Bone marrow (tissue), 2 donors: ENCODE data around the gene METAP1D.
A peak's percentile ranks its signal among the peaks of the same experiment; 100 is the strongest.
"Not testable (repeated sequence)": the region's sequence is repeated elsewhere in the genome, so short reads cannot be mapped to it uniquely, and the experiment has no call there.

Experiments used
- DNase-seq, 2 donors: peaks; one replicate each; lab custom pipeline; 2025; lab: John Stamatoyannopoulos, UW

Gene METAP1D

DNA sequence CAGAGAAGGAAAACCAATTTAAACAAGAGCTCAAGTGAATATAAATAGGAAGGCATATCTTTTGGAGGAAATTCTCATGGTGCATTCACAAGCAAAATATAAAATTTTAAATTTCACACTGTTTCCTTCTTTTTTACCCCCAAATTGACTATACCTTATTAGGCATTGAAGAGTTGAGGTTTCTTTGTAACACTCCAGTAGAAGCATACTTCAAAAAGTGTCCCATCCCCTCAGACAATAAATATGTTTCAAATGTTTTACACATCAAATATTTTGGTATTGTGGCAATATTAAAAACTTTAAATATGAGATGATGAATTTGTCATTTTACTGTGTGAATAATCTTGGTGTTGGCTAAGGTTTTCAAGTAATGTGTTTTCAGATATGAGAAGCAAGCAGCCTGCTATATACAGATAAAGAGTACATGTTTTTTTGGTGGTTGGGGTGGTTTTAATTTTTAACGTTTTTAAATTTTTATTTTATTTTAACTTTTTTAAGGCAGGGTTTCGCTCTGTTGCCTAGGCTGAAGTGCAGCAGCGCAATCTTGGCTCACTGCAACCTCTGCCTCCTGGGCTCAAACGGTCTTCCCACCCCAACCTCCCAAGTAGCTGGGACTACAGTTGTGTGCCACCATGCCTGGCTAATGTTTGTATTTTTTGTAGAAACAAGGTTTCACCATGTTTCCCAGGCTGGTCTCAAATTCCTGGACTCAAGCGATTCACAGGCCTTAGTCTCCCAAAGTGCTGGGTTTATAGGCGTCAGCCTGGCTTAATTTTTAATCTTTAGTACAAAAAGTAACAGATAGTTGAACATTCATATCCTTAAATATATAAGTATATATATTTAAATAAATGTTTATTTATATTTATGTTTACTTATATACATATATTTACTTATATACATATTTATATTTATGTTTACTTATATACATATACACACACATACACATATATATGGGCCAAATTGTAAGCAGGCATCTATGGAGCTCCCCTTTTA lies 49.1 kb downstream of the METAP1D start:
- DNase-seq = no peak

DNA sequence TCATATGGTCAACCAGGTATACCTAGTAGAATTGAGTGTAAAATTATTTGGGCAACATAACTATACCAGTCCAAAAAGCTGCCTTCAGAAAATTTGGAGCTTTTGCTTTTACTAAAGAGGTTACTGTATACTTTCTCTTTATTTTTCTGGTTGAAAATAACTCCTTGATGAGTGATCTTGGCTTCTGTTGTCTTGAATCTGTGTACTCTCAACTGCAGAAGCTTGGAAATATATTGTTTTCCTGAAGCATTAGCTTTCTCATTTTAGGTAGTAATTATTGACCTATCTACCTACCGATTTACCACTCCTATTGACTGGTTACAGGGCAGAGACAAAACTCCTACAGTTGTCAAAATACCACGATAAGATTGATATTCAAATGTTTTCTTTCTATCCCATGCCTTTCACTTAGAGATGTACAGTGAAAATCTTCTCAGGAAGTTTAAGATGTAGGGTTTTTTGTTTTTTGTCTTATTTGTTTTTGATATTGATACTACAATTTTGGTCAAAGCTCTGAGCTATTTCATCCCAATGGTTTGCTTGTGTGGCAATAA lies 49.9 kb downstream of the METAP1D start:
- DNase-seq = no peak

DNA sequence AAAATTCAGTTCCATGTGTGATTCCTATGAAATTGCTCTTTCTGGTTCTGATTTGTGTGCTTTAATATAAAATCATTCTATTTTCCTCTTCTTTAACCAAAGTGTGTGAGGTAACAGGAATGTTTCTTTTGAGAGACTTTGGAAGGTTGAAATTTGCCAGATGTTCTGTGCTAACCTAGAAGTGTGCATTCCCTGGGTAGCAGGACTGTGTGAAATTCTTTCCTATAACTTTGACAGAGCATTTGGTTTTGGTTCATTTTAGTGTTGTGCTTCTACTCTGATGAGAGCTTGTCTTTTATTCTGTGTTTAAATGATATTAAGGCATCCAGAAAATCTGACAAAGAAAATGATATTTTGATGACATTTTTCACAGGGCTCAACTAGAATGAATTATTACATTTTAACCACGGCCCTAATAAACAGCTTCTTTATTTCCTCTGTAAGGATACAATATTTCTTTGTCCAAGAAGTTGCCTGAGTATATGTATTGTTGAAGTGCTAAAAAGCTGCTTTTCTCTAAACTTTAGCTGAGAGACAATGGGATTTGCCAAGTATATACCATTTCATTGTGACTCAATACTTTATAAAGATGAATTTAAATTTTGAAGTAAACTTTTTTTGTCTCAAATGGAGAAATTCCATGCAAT lies 50.8 kb downstream of the METAP1D start:
- DNase-seq = no peak

DNA sequence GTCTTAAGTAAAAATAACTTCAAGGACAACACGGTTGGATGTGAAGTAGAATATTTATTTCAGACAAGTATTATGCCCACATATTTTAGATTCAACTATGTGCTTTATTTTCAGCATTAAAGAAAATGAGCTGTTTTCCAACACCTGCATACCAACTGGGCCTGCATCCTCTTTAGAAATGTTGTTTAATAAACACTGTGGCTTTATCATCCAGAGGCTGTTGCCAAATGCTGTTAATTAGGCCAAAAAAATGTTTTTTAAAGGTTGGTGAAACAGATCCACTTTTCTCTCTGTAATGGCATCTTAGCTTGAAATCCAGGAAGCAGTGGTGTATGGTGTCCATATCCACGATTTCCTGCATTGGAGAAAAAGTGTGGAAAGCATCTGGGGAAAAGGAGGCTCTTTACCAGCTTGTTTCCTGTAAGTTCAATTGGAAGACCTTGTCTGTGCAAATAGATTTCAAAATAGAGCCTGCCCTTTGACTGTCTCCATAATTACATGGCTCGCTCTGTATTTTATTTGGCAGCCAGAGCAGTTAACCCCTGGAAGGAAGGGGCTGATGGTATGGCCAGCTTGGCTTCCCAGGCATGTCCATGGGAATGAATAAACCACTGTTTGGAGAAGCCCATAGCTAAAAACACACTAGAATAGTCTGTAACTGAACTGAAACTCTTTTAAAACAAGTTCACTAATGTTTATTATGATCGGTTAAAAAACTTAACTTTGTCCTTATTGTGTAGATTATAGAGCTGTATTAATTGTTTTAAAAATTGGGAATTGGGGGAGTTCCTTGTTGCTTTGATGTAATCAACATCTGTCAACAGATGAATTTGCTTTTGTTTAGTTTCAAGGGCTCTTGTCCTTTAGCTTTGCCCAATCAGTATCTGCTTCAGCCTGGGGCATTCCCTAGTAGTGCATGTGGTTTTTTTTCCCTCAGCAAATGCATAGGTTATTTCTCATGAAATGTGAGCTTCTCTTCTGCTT lies 52.5 kb downstream of the METAP1D start:
- no peak for DNase-seq

DNA sequence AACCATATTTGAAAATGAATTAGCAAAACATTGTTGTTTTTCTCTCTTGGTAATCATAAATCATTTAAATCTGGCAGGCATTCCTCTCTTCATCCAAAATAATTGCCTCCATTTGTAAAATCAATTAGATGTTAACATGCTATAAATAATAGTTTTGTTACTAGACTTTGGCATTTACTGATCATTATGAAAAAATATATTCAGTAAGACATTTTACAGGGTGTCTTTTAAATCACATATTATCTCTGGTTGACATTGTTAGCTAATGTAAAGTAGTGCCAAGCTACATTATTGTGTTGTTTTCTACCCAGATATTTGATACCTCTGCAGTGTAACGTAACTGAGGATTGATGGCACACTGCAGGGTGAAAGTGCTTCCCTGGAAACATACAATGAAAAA lies 53.7 kb downstream of the METAP1D start:
- no peak for DNase-seq

DNA sequence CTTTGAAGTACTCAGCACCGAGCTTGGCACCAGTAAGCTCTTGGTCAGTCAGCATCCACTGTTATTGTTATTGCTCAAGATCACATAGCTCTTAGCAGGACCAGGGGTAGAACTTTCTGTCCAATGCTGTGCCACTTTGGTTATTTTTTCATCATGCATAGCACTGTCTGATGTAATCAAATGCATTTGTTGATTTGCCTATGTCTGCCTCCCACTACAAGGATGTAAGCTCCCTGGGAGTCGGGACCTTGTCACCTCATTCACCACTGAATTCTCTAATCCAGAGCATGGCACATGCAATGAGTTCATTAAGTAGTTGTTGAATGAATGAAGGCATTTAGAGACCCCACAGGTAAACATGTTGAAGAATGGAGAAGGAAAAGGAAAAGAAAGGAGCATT lies 56.5 kb downstream of the METAP1D start:
- no peak for DNase-seq

DNA sequence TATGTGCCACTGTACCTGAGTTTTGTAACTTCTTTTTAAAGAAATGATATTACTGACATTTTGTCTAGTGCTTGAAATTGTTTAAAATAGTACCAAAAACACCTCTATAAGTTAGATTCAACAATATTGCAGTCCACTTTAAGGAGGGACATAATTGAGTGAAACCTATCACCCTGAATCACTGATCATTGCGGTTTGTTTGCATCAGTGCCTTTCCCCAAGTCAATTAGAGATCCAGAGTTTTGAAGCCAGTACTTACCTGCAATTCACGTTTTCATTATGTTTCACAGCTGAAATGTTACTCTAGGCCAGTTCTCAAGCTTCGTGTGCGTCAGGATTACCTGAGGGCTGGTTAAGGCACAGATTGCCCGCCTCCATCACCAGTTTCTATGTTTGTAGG lies 58.9 kb downstream of the METAP1D start:
- no peak for DNase-seq

DNA sequence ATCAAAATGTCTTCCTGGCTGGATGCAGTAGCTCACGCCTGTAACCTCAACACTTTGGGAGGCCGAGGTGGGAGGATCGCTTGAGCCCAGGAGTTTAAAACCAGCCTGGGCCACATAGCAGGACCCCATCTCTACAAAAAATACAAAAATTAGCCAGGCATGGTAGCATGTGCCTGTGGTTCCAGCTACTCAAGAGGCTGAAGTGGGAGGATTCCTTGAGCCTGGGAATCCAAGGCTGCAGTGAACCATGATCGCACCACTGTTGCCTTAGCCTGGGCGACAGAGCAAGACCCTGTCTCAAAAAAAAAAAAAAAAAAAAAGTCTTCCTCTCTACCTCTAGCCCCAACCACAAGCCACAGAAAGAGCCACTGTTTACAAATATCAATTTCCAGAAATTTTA lies 60.4 kb downstream of the METAP1D start:
- not testable (repeated sequence) for DNase-seq

DNA sequence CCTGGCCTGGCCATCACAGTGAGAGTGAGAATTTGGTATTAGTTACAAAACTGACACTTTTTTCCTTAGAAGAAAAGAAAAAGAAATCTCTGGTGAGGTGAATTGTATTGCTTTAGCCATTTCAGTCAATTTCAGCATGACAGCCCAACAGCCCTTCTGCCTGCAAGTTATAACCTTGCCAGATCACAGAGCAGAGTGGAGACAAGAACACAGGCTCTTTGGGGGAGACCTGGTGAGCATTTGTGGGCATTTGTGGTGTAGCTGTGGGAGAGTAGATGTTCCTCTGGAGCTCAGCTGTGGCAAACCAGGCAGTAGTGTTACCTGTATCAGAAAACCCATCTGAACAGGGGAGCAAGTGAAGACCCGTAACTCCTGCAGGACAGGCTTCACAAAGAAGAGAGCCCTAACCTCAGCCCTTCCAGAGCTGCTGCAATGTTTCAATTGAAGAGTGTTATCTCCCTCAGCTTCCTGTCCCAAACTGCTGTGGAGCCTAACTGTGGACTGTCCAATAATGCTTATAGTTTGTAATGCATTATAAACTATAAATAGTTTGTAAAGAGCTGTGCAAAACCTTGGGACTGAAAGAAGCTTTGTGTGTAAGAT lies 62.8 kb downstream of the METAP1D start:
- DNase-seq = no peak

DNA sequence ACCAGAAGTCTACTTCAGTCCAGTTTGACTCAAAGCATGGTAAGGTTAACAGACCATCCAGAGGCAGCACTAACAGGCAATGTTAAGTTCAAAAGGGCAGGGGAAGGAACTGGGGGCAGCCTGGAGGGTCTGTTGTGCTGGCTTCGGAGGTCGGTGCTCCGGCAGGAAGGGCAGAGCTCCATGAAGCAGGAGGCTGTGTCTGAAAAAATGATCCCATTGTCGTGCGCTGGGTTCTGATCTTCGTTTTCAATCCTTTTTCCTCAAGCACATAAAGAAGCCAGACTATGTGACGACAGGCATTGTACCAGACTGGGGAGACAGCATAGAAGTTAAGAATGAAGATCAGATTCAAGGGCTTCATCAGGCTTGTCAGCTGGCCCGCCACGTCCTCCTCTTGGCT lies 63.7 kb downstream of the METAP1D start:
- no peak for DNase-seq

DNA sequence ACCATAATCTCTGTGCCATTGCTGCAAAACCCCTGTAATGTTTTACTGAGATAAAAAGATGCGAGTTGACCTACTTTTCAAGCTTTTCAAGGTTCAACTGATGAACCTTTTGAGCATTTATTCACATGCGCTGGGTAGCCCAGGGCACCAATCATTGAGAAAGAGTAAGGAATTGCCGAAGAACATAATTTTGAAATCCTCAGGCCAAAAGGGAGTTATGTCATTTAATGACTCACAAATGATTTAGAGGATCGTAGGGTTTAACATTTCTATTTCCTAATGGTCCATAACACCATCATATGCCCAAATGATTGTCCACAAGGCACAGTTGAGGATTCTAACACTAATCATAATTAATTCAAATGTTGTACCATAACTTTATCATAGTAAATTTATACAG lies 65.4 kb downstream of the METAP1D start:
- no peak for DNase-seq

DNA sequence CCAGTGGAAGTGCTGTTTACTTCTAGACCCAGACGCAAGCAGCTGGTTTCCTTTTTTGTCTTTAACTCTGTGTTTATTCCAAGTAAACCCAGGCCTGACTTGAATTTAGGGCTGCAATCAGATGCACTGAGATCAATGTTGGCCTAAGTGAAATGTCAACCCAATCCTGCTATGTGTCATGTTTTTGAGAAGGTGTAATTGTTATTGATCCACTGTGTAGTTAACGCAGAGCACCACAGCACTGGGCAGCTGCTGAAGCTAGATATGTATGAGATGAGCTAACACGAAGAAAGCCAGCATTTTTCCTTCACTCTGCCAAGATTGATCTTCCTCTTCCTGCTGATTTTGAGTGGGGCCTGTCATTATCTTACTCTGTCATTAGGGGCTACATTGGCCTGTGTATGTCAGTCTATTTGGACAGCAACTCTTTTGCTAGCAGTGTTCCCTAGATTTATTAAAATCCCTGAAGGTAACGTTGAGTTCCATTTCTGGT lies 66.7 kb downstream of the METAP1D start:
- no peak for DNase-seq

DNA sequence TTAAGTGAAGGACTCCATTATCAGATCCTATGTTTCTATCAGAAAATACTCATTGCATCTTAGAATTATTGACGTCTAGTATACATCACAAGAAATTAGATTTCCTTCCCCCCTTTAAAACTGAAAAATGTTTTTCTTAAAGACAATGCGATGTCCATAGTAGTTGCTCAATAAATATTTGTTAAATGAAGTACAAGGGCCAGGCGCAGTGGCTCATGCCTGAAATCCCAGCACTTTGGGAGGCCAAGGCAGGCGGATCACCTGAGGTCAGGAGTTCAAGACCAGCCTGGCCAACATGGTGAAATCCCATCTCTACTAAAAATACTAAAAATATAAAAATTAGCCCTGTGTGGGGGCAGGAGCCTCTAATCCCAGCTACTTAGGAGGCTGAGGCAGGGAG lies 68.2 kb downstream of the METAP1D start:
- DNase-seq = not testable (repeated sequence)

DNA sequence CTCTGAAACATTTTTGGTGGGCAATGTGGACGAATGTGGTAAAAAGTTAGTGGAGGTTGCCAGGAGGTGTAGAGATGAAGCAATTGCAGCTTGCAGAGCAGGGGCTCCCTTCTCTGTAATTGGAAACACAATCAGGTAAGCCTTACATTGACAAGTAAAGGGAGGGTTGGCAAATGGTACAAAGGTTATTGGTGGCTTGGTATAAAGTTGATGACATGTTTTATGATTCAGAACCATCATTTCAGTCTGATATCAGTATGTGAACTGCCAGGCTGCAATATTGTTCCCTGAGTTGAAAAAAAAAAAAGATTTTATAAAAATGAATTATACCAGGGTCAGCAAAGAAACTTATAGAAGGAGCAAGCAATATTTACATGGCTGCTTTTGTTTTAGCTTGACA lies 71.2 kb downstream of the METAP1D start:
- DNase-seq = no peak

DNA sequence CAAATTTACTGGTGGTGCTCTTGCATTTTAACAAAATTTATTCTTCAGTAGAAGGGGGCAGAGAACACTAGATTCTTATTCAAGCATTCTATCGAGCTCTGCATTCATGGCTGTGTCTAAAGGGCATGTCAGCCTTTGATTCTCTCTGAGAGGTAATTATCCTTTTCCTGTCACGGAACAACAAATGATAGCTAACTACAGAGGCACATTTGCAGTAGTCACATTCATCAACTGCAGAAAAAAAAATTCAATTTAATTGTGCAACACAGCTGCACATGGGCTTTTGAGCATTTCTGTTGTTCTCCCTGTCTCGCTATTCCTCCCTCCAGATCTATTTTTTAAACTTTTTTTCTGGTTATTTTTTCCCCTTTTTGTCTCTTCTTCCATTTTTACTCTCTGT lies 72.5 kb downstream of the METAP1D start:
- no peak for DNase-seq

DNA sequence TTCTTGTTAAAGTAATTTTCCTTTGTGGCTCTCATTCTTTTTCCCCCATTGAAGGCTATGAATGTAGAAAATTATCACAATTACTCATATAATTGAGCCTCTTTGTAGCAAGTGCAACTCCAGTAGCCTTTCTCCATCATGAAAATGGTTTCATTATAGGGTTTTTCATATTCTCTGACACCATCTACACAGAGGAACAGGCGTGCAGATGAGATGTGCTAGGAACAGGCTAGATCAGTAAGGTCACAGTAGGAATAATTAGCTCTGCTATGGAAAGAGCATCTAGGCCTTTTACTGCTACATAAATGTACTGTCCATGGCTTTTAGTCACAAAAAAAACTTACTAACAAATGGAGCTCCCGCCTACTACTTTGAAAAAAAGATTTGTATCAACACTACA lies 73.0 kb downstream of the METAP1D start:
- no peak for DNase-seq

DNA sequence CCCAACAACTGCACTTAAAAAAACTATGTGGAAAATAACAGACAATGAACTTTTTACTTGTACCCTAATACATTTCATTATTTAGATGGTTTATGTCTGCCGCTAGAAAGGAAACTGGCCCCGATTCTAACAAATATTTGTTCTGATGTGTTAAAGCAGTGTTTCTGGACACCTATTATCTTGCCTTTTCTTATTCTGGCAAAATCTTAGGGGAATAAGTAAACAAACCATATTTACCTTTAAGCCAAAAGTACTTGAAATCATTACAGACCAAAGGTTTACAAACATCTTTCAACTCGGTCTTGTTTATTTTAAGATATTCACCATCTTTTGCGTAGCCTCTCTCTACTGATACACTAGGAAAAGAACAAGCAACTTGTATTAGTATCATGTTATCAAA lies 73.8 kb downstream of the METAP1D start:
- DNase-seq = no peak

DNA sequence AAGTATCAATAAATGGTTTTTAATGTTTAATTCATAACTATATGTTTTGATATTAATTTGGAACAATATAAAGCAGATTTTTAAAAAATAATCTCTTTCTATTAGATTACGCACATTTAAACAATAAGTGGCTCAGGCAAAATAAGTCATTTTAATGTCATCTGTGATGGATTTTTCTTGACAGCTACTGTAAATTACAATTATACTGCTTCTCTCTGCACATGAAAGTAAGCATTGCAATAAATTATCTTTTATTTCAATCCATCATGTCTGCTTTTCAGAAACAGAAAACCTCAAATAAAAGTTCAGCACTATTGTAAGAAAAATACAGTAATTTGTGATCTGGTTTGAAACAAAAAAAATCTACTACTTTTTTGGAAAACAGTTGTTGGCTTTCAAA lies 74.5 kb downstream of the METAP1D start:
- DNase-seq = no peak

DNA sequence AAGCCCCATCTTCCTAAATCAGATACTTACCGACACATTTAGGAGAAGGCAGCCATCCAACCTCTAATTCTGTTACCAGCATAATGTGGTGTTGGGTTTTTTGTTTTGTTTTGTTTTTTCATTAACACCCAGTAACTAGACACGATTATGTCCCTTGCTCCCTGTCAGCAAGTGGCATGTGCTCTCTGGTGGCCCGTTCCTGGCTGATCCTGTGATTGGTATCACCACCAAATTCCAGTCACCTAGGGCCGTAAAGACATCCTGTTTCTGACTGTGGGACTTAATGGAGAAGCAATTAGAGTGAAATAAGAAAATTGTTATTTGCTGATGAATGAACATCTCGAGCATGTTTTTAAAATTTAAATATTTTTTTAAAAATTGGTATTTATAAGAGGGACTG lies 79.7 kb downstream of the METAP1D start:
- DNase-seq = no peak

DNA sequence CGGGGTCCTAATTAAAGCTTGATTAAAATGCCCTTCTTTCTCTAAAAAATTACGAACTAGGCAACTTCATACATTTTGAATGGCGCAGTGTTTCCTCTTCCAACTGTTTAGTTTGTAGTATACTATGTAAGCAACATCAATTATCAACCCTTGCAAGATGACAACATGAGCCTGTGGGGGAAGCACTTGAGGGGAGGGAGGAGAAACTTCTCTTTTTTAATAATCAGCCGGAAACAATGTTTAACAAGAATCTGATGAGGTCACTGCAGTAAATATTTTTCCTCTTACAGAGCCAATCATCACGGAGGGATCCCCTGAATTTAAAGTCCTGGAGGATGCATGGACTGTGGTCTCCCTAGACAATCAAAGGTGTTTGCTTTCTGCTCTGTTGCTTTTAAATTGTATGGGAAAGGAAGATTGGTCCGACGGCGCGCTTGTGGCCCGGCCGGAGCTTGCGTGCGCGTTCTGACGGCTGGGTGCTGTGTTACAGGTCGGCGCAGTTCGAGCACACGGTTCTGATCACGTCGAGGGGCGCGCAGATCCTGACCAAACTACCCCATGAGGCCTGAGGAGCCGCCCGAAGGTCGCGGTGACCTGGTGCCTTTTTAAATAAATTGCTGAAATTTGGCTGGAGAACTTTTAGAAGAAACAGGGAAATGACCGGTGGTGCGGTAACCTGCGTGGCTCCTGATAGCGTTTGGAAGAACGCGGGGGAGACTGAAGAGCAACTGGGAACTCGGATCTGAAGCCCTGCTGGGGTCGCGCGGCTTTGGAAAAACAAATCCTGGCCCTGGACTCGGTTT lies 80.3 kb downstream of the METAP1D start:
- DNase-seq = peak in 1 of 2 donors; percentile 62
